ENCODE data around the gene PTGIS. TPM values are rescaled to one million over a fixed set of nuclear protein-coding genes. Genes with fewer than 3 reads are reported as not detected.

The PTGIS gene
- total and polyA plus RNA-seq, 2 of the 4 experiments (the other 2 are of a cell fraction): 1.6 to 2.6 TPM

DNA sequence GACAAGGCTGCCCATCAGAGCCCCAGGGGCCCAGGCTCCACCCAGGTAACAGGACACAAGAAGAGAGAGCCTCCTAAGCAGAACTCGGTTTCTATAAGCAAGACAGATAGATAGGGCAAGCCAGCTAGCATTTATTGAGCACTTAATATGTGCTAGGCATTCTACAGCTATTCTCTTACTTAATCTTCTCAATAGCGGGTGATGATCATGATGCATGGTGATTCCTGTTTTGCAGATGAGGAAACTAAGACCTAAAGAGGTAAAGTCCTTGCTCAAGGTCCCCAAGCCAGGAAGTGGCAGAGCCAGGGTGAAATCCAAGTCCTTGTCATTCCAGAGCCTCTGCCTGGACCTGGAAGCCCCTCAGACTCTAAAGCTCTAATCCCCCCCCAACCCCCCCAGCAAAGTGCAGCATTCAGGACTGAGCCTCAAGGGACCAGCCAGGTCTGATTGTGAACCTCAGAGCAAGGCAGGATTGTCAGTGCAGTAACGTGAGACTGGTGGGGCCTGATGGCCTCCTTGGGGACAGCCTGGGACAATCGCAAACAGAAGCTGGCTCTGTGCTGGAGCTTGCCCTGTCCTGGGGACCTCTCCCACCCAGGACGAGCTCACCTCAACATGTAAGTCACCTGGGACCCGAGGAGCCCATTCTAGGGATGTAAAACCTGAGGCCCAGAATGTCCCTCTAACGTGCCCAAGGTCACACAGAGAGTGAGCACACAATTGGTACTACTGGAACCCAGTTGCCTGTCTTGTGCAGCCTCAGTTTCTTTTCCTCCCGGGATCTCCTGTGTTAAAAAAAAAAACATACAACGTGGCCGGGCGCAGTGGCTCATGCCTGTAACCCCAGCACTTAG lies 48.4 kb upstream of the PTGIS start:
- POLR2A ChIA-PET (ENCODE audit: unreplicated experiment): no interaction called here
- no peak for TF ChIP-seq FOS (IDR thresholded peaks at IDR 0.05; ENCODE audit: low read depth, low read length)
- TF ChIP-seq MXI1 (IDR thresholded peaks at IDR 0.05; ENCODE audit: borderline replicate concordance, low read depth, low read length): no peak
- no peak overlapping the region for H2BK5ac ChIP-seq (ENCODE audit: low read depth, low read length, poor library complexity, severe bottlenecking)

More for the DNA sequence above, 48.4 kb upstream of the PTGIS start:
- Histone ChIP-seq H4K8ac (ENCODE audit: low read depth in 2 of 2, low read length in 2 of 2) (no peak overlapping the region), H2BK15ac (ENCODE audit: low read depth, low read length) (no peak overlapping the region), H3K79me1 (ENCODE audit: low read depth in 1 of 2, low read length in 2 of 2) (no peaks in the 10 kb centered on the region), H3K4me1 (ENCODE audit: control insufficient read depth, insufficient read depth, low read length) (no peaks in the 10 kb centered on the region), H2BK120ac (ENCODE audit: low read depth, low read length) (no peak overlapping the region), H2AFZ (replicated peaks; ENCODE audit: low read length, poor library complexity) (no peak overlapping the region), H3K4ac (ENCODE audit: low read depth, low read length) (no peak overlapping the region), H3K27me3 (ENCODE audit: control insufficient read depth, insufficient read depth, low read length) (peaks cover 6% of the 10 kb centered on the region; the same call in 1 of the 2 replicates), H3K27ac (ENCODE audit: insufficient read depth, low read length) (no peak overlapping the region), H3K9me1 (ENCODE audit: insufficient read depth, low read length) (no peaks in the 10 kb centered on the region), H3K18ac (ENCODE audit: low read depth, low read length) (no peak overlapping the region), H2AK5ac (ENCODE audit: low read depth, low read length) (no peak overlapping the region), H4K91ac (ENCODE audit: insufficient read depth, low read depth, low read length) (no peak overlapping the region), H3K14ac (replicated peaks; ENCODE audit: low read depth, low read length) (no peak overlapping the region), H4K20me1 (ENCODE audit: insufficient read depth, low read length) (no peaks in the 10 kb centered on the region), H3K56ac (ENCODE audit: extremely low read depth, insufficient read depth, low read length) (no peak overlapping the region), H3K4me3 (ENCODE audit: insufficient read depth, low read depth, low read length) (no peak overlapping the region), H3K23ac (ENCODE audit: low read depth, low read length) (no peak overlapping the region), H3K36me3 (ENCODE audit: control insufficient read depth, insufficient read depth, low read length) (no peaks in the 10 kb centered on the region), H3K4me2 (ENCODE audit: low read depth, low read length) (no peak overlapping the region), H2AK9ac (replicated peaks; ENCODE audit: low read depth, low read length, poor library complexity) (no peak overlapping the region), H3K9ac (ENCODE audit: low read depth, low read length) (no peak overlapping the region), H2BK20ac (ENCODE audit: low read depth, low read length) (no peak overlapping the region), H3K9me3 (ENCODE audit: control insufficient read depth, insufficient read depth, low read length) (peaks cover 4% of the 10 kb centered on the region), H4K5ac (ENCODE audit: low read depth, low read length) (no peak overlapping the region)
- no TSS peak for BruUV-seq (replicated peaks)
- WGBS, 2 experiments (ENCODE audit: extremely low coverage in 2 of 2, insufficient read length in 1 of 2): 39% methylated on average over 3 of the region's 11 CpGs; no CpG with 5 or more reads in 1 of the 2 experiments
- dilution Hi-C loops (cut with HindIII; ENCODE audit: low sequenced_read_pairs, unreplicated experiment) (no loop called here), intact Hi-C loops (cut with micrococcal nuclease) (loop anchor here (10.0 kb wide), 1 partner anchor 458 kb away; no protein-coding TSS in a partner anchor), in situ Hi-C loops (cut with MboI; ENCODE audit: low sequenced_read_pairs) (loop anchor here (25.0 kb wide), 1 partner anchor 471 kb away; no protein-coding TSS in a partner anchor)
- ATAC-seq (ENCODE audit: low read depth) (no peak), DNase-seq (no peak)
- CTCF ChIA-PET: interaction anchor here (0.8 to 2.0 kb wide), 2 partner anchors 229 to 235 kb away, joined by 4 to 7 read pairs; no protein-coding TSS in a partner anchor
